ENCODE results near the gene TFF3.

GRCh38 chr21:42308914-42309752 is 6.1 kb downstream of the TFF3 start:
- TF ChIP-seq TARDBP (IDR thresholded peaks at IDR 0.05) (no peak), BHLHE40 (IDR thresholded peaks at IDR 0.05; ENCODE audit: borderline replicate concordance) (no peak), SP1 (IDR thresholded peaks at IDR 0.05) (no peak), ZNF384 (IDR thresholded peaks at IDR 0.05) (no peak), SUZ12 (IDR thresholded peaks at IDR 0.05) (no peak)

All from HEK293T (cell line).